GM15510 (cell line): Measurements from ENCODE around the gene ZNF511.

Experiments used
- POLR2A ChIP-seq: IDR thresholded peaks from 3 replicates; pipeline ENCODE4 v1.6.1; 2011; ENCODE audit warnings: borderline replicate concordance; ENCODE audit not compliant: insufficient read length; ENCODE audit errors: extremely low read depth

The ZNF511 gene

DNA sequence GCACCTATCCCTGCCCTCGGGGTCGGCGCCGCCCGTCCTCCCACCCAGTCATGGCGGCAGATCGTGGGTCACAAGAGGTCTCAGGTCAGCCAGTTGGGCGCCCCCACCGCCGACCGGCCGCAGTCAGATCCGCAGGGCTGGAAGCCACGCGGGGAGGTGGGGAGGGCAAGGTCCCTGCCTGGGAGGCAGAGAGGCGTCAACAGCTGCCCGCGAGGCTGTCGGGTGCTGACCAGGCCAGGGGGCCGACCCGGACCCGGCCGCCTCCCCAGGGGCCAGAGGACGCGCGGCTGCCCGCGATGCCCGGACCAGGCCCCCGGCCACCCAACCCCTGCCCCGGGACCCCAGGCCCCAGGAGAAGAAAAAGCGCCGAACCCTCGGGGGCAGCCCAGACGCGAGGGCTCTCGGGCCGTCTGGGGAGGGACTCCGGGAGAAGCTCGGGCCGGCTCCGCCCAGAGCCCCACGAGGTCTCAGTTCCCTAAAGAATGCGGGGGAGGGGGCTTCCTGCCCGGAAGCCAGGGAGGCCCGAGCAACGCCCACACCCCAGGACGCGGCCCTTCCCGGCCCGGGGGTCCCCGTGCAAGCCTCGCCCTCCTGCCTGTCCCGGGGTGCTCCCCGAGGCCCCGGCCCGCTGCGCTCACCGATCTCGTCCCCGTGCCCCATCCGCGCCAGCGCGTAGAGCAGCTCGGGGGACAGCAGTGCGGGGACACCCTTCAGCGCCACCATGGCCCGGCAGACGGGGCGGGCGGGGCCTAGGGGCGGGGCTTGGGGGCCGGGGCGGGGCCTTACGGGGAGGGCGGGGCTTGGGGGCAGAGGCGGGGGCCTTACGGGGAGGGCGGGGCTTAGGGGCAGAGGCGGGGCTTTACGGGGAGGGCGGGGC lies 48.8 kb downstream of the ZNF511 start, which contains the start of gene FUOM:
Gene FUOM, minus strand, starts transcription at position 735 of the 877 bp plus-strand sequence. Its CDS starts 12 bp downstream, at position 723.
- peak; percentile 73 for TF ChIP-seq POLR2A

GRCh38 chr10:133358162-133358924 lies 49.6 kb downstream of the ZNF511 start:
- no peak for TF ChIP-seq POLR2A

DNA sequence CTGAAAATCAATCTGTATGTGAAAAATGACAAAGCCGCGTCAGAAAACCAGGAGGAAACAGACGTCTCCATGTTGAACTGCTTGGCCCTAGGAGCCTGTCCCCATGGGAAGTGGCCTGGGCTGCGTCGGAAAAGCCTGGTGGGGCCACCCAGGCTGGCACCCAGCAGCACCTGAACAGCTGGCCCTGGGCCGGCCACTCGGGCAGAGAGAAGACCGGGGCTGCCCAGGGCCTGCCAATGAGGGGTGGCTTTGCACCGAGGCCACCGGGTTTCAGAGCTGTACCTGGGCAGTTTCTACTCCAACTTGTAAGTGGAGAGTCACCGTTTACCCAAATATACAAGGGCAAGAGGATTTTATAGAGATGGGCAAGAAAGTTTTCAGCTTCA lies 50.2 kb downstream of the ZNF511 start:
- no peak for TF ChIP-seq POLR2A

- no peak for TF ChIP-seq POLR2A
These were observed 50.8 kb downstream of the ZNF511 start for GRCh38 chr10:133359554-133359971.

DNA sequence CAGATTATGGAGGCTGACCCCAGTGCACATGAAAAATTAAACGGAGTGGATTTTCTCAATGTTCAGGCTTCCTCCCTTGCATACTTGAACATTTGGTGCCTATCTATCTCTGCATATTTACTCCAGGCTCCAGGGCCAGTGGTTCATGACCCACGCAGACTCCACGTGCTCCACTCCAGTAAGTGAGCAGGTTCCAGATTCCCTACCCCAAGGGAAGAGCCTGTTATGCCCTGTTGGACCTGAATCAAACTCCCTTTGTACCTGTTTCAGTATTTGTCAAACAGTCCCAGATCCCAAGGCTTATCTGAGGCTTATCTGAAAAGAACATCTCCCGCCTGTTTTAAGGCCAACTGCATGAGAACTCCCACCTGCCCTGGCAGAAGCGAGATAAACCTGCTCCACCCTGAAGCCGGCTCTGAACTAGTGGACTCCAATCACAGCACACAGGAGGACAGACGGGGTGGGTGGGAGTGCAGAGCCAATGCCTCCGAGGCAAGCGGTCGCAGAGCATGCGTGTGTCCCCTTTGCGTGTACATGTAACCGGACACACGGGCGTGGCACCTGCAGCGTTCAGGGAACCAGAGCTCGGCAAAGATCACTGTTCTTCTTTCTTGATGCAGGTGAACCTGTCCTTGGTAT lies 51.4 kb downstream of the ZNF511 start:
- no peak for TF ChIP-seq POLR2A

DNA sequence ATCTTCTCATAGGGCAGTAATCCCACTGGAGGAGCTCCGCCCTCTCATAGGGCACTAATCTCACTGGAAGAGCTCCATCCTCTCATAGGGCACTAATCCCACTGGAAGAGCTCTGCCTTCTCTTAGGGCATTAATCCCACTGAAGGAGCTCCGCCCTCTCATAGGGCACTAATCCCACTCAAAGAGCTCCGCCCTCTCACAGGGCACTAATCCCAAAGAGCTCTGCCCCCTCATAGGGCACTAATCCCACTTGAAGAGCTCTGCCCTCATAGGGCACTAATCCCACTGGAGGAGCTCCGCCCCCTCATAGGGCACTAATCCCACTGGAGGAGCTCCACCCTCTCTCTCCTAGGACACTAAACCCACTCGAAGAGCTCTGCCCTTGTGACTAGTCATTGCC lies 52.5 kb downstream of the ZNF511 start:
- no peak for TF ChIP-seq POLR2A

DNA sequence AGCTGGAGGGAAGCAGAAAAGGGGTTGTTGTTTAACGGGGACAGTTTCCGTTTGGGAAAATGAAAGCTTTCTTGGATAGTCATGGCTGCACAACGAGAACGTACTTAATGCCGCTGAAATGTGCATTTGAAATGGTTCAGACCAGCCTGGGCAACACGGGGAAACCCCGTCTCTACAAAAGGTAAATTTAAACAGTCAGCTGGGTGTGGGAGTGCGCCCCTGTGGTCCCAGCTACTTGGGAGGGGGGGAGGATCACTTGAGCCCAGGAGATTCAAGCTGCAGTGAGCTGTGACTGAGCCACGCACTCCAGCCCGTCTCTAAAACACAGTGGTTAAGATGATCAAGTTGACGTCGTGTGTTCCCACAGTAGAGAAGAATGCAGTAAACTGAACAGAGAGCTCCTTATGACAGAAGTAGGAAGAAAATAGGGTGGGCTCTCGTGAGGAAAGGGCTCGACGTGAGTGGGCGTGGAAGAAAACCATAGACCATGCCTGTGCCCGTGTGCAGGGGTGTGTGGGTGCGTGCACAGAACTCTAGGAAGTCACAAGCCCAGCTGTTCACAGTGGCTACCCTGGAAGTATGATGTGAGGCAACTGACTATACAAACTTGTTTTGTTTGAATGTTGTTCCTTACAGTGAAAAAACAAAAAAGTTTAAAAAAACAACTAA lies 53.2 kb downstream of the ZNF511 start:
- TF ChIP-seq POLR2A, result no peak
